GM18505 (cell line): Measurements from ENCODE around the gene PAX2.

ENCODE experiments used
- ATAC-seq: cut with Tn5 transposase; IDR thresholded peaks from one replicate; pipeline ENCODE4 v1.9.1; 2021; ENCODE audit not compliant: unreplicated experiment
- POLR2A ChIP-seq: IDR thresholded peaks from 4 replicates; pipeline ENCODE4 v1.6.1; 2011; ENCODE audit warnings: borderline replicate concordance; ENCODE audit not compliant: insufficient read depth, insufficient read length; ENCODE audit errors: extremely low read depth

The PAX2 gene

GRCh38 chr10:100824886-100825285, 79.5 kb downstream of the PAX2 start:
- no peak for TF ChIP-seq POLR2A
- no peak for ATAC-seq

- no peak for TF ChIP-seq POLR2A
- ATAC-seq: no peak
Measured at GRCh38 chr10:100825325-100825875, 80.0 kb downstream of the PAX2 start.

GRCh38 chr10:100826031-100826651, 80.8 kb downstream of the PAX2 start:
- no peak for ATAC-seq
- no peak for TF ChIP-seq POLR2A

GRCh38 chr10:100826661-100826982, 81.2 kb downstream of the PAX2 start:
- ATAC-seq: no peak
- no peak for TF ChIP-seq POLR2A

DNA sequence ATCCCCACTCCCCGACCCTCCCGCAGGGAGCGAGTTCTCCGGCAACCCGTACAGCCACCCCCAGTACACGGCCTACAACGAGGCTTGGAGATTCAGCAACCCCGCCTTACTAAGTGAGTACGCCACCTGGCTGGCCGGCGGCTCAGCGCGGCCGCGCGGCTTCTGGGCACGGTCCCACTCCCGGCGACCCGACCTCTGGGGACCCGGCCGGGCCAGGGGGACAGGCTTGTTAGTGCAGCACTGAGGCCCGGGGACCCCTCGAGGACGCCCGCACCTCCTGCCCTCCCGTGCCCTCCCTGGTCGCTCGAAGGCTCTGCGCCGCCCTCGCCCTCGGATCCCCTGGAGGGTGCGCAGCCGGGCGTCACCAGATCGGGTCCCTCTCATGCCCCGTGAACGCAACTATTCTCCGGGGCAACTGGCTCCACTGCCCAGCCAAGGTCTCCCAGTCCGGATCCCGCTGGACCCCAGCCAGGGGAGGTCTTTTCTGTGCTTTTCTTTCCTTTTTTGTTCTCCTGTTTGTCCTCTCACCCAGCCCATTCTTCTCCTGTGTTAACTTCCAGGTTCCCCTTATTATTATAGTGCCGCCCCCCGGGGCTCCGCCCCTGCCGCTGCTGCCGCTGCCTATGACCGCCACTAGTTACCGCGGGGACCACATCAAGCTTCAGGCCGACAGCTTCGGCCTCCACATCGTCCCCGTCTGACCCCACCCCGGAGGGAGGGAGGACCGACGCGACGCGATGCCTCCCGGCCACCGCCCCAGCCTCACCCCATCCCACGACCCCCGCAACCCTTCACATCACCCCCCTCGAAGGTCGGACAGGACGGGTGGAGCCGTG, 81.8 kb downstream of the PAX2 start:
- no peak for TF ChIP-seq POLR2A
- no peak for ATAC-seq

- no peak for ATAC-seq
Measured at GRCh38 chr10:100827819-100828737, 82.7 kb downstream of the PAX2 start.

GRCh38 chr10:100828738-100829096, 83.3 kb downstream of the PAX2 start:
- no peak for ATAC-seq
- no peak for TF ChIP-seq POLR2A

More at GRCh38 chr10:100827819-100828737, 82.7 kb downstream of the PAX2 start:
- TF ChIP-seq POLR2A: no peak

DNA sequence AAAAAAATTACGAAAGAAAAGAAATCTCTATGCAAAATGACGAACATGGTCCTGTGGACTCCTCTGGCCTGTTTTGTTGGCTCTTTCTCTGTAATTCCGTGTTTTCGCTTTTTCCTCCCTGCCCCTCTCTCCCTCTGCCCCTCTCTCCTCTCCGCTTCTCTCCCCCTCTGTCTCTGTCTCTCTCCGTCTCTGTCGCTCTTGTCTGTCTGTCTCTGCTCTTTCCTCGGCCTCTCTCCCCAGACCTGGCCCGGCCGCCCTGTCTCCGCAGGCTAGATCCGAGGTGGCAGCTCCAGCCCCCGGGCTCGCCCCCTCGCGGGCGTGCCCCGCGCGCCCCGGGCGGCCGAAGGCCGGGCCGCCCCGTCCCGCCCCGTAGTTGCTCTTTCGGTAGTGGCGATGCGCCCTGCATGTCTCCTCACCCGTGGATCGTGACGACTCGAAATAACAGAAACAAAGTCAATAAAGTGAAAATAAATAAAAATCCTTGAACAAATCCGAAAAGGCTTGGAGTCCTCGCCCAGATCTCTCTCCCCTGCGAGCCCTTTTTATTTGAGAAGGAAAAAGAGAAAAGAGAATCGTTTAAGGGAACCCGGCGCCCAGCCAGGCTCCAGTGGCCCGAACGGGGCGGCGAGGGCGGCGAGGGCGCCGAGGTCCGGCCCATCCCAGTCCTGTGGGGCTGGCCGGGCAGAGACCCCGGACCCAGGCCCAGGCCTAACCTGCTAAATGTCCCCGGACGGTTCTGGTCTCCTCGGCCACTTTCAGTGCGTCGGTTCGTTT, 83.9 kb downstream of the PAX2 start:
- no peak for TF ChIP-seq POLR2A
- no peak for ATAC-seq

GRCh38 chr10:100829933-100830727, 84.7 kb downstream of the PAX2 start:
- no peak for TF ChIP-seq POLR2A
- ATAC-seq: no peak

GRCh38 chr10:100830728-100831111, 85.3 kb downstream of the PAX2 start:
- no peak for TF ChIP-seq POLR2A
- ATAC-seq: no peak

- no peak for TF ChIP-seq POLR2A
- no peak for ATAC-seq
Measured at GRCh38 chr10:100831742-100832141, 86.4 kb downstream of the PAX2 start.

GRCh38 chr10:100835810-100836209, 90.4 kb downstream of the PAX2 start:
- TF ChIP-seq POLR2A: no peak
- ATAC-seq: no peak
